OCI-LY1 (cell line): ENCODE data around the gene IPO7.
A peak's percentile ranks its signal among the peaks of the same experiment; 100 is the strongest.

Source experiments
- H2AFZ ChIP-seq: fragments of 200-600 bp; sonication (generic), shearing (Covaris generic); 2 replicates; pipeline ENCODE4 v1.6.0; 2014; ENCODE audit warnings: antibody characterized with exemption, mild to moderate bottlenecking, low read length
- H3F3A ChIP-seq: fragments of 200-600 bp; sonication (generic), shearing (Covaris generic); 2 replicates; pipeline ENCODE4 v1.6.0; 2014; ENCODE audit warnings: mild to moderate bottlenecking, antibody characterized with exemption, low read length, moderate library complexity; ENCODE audit not compliant: insufficient read depth
- H3K27ac ChIP-seq: fragments of 200-600 bp; sonication (generic); 2 replicates; pipeline ENCODE4 v1.5.1; 2014; ENCODE audit warnings: low read length, mixed run types, mild to moderate bottlenecking, low read depth; ENCODE audit not compliant: poor library complexity, severe bottlenecking
- H3K27me3 ChIP-seq: fragments of 200-600 bp; sonication (generic); 2 replicates; pipeline ENCODE4 v1.6.0; 2014; ENCODE audit warnings: antibody characterized with exemption, mild to moderate bottlenecking, low read length, moderate library complexity; ENCODE audit not compliant: insufficient read depth
- H3K36me3 ChIP-seq: fragments of 200-600 bp; sonication (generic); 2 replicates; pipeline ENCODE4 v1.6.1; 2014; ENCODE audit warnings: mild to moderate bottlenecking, antibody characterized with exemption, low read length, moderate library complexity, mixed read lengths; ENCODE audit not compliant: insufficient read depth
- H3K4me1 ChIP-seq: fragments of 200-600 bp; sonication (generic); 2 replicates; pipeline ENCODE4 v1.5.1; 2014; ENCODE audit warnings: mild to moderate bottlenecking, low read length, moderate library complexity; ENCODE audit not compliant: insufficient read depth, severe bottlenecking
- H3K4me2 ChIP-seq: fragments of 200-600 bp; sonication (generic), shearing (Covaris generic); 2 replicates; pipeline ENCODE4 v1.6.1; 2014; ENCODE audit warnings: low read length
- H3K4me3 ChIP-seq: fragments of 200-600 bp; sonication (generic); 2 replicates; pipeline ENCODE4 v1.5.1; 2014; ENCODE audit warnings: low read length, low read depth, mild to moderate bottlenecking, mixed read lengths; ENCODE audit not compliant: poor library complexity, severe bottlenecking
- H3K79me2 ChIP-seq: fragments of 200-600 bp; shearing (Covaris generic); 2 replicates; pipeline ENCODE4 v1.6.1; 2016; ENCODE audit warnings: mixed run types, low read length, mixed read lengths; ENCODE audit not compliant: insufficient read depth
- H3K9ac ChIP-seq: fragments of 200-600 bp; sonication (generic), shearing (Covaris generic); 2 replicates; pipeline ENCODE4 v1.6.1; 2014; ENCODE audit warnings: mild to moderate bottlenecking, low read length, mixed read lengths
- H3K9me2 ChIP-seq: fragments of 200-600 bp; sonication (generic), shearing (Covaris generic); 2 replicates; pipeline ENCODE4 v1.6.1; 2014; ENCODE audit warnings: low read depth, mild to moderate bottlenecking, low read length, mixed read lengths
- H3K9me3 ChIP-seq: fragments of 200-600 bp; shearing (Covaris generic); 2 replicates; pipeline ENCODE4 v1.6.1; 2014; ENCODE audit warnings: low read length, mixed read lengths
- H4K20me1 ChIP-seq: fragments of 200-600 bp; sonication (generic), shearing (Covaris generic); 2 replicates; pipeline ENCODE4 v1.6.0; 2016; ENCODE audit warnings: mild to moderate bottlenecking, low read length; ENCODE audit not compliant: insufficient read depth
- EZH2 ChIP-seq: fragments of 200-600 bp; sonication (generic), shearing (Covaris generic); IDR thresholded peaks from 2 replicates; pipeline ENCODE4 v1.8.0; 2017; ENCODE audit warnings: borderline replicate concordance, mixed run types, mild to moderate bottlenecking, antibody characterized with exemption, low read length, moderate library complexity, mixed read lengths
- TF ChIP-seq, protein P1 (sequence below): fragments of 200-600 bp; sonication (generic), shearing (Covaris generic); IDR thresholded peaks from 2 replicates; pipeline ENCODE4 v1.5.1; 2017; ENCODE audit warnings: mild to moderate bottlenecking, antibody characterized with exemption, low read length, moderate library complexity, mixed read lengths

The IPO7 gene

DNA sequence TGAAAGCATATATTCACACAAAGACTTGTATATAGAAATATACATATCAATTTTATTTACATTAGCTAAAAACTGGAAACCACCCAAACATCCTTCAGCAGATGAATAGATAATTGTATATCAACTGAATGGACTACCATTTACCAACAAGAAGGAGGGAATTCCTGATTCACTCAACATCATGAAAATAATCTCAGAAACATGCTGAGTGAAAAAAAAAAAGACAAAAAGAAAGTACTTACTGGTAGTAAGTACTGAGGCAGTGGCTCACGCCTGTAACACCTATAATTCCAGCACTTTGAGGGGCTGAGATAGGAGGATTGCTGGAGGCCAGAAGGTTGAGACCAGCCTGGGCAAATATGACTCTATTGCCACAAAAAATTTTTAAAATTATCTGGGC lies 7.4 kb upstream of the IPO7 start:
- H3K9me2 ChIP-seq, result no peaks in the 10 kb centered on the region
- no peak overlapping the region for H3K27ac ChIP-seq
- peaks cover 19% of the 10 kb centered on the region for H3K4me1 ChIP-seq
- no peaks in the 10 kb centered on the region for H4K20me1 ChIP-seq
- H2AFZ ChIP-seq, result no peak overlapping the region
- H3K27me3 ChIP-seq, result peaks cover 6% of the 10 kb centered on the region; the same call in 1 of the 2 replicates
- H3K4me3 ChIP-seq, result no peak overlapping the region
- H3F3A ChIP-seq, result no peaks in the 10 kb centered on the region
- no peaks in the 10 kb centered on the region for H3K36me3 ChIP-seq
- TF ChIP-seq, protein P1, sequence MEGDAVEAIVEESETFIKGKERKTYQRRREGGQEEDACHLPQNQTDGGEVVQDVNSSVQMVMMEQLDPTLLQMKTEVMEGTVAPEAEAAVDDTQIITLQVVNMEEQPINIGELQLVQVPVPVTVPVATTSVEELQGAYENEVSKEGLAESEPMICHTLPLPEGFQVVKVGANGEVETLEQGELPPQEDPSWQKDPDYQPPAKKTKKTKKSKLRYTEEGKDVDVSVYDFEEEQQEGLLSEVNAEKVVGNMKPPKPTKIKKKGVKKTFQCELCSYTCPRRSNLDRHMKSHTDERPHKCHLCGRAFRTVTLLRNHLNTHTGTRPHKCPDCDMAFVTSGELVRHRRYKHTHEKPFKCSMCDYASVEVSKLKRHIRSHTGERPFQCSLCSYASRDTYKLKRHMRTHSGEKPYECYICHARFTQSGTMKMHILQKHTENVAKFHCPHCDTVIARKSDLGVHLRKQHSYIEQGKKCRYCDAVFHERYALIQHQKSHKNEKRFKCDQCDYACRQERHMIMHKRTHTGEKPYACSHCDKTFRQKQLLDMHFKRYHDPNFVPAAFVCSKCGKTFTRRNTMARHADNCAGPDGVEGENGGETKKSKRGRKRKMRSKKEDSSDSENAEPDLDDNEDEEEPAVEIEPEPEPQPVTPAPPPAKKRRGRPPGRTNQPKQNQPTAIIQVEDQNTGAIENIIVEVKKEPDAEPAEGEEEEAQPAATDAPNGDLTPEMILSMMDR, result no peak
- no peak overlapping the region for H3K9ac ChIP-seq
- no peak overlapping the region for H3K4me2 ChIP-seq
- no peaks in the 10 kb centered on the region for H3K9me3 ChIP-seq
- H3K79me2 ChIP-seq, result no peaks in the 10 kb centered on the region

DNA sequence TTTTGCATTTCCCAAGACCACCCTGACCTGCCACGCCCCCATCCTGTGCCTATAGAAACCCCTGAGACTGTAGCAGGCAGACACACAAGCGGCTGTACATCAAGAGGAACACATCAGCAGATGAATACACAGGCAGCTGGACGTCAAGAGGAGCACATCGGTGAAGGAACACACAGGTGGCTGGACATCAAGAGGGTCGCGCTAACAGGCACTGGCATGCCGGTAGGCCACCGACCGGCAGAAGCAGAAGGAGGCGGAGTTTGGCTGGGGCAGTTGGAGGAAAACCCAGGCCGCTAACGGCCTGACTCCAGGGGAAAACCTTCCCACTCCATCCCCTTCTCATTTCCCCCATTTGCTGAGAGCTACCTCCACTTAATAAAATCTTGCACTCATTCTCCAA lies 5.4 kb upstream of the IPO7 start:
- H3K36me3 ChIP-seq, result no peaks in the 10 kb centered on the region
- peak overlapping the region; percentile 13; the same call in 1 of the 2 replicates for H3K9ac ChIP-seq
- H3K9me2 ChIP-seq, result no peaks in the 10 kb centered on the region
- H3K27me3 ChIP-seq, result no peaks in the 10 kb centered on the region
- no peaks in the 10 kb centered on the region for H4K20me1 ChIP-seq
- TF ChIP-seq EZH2, result no peak
- TF ChIP-seq, protein P1, result no peak
- peak overlapping the region; percentile 55 for H3K4me2 ChIP-seq
- H3K27ac ChIP-seq, result peak overlapping the region; percentile 3
- H3K9me3 ChIP-seq, result no peaks in the 10 kb centered on the region
- H2AFZ ChIP-seq, result no peak overlapping the region
- H3K79me2 ChIP-seq, result no peaks in the 10 kb centered on the region
- H3K4me3 ChIP-seq, result peak overlapping the region; percentile 30
- H3F3A ChIP-seq, result no peaks in the 10 kb centered on the region
- H3K4me1 ChIP-seq, result peaks cover 20% of the 10 kb centered on the region

DNA sequence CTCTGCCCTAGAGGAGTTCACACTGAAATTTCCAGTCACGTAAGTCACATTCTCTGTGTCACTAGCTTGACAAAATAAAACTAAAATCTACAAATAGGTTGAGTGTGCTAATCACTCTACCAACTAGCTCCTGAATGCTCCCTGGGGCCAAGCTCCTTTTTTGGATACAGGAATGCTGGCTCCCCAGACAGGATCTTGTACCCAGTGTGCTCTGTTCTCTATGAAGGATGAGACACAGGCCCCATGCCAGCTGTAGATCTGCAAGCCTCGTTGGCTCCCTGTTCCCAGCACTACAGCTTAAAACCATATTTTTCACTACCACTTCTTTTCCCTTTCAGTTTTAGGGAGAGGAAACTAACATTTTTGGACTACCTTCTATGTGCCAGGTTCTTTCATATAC lies 3.7 kb upstream of the IPO7 start:
- Histone ChIP-seq H3K9ac (no peak overlapping the region), H3K4me3 (no peak overlapping the region), H3K9me3 (no peaks in the 10 kb centered on the region), H3K4me1 (peaks cover 25% of the 10 kb centered on the region), H2AFZ (0 out of 2 replicates have a peak overlapping the region, but pooled peaks have one; percentile 23), H3K36me3 (peaks cover 5% of the 10 kb centered on the region; the same call in 1 of the 2 replicates), H3K4me2 (no peak overlapping the region), H3K27ac (peak overlapping the region; percentile 9), H3K27me3 (no peaks in the 10 kb centered on the region), H3F3A (no peaks in the 10 kb centered on the region), H3K9me2 (no peaks in the 10 kb centered on the region), H4K20me1 (no peaks in the 10 kb centered on the region), H3K79me2 (peaks cover 13% of the 10 kb centered on the region)
- no peak for TF ChIP-seq EZH2
- TF ChIP-seq, protein P1, result no peak
